ENCODE measurements around the gene IKZF4.
"Not testable (repeated sequence)": the region's sequence is repeated elsewhere in the genome, so short reads cannot be mapped to it uniquely, and the experiment has no call there.

DNA sequence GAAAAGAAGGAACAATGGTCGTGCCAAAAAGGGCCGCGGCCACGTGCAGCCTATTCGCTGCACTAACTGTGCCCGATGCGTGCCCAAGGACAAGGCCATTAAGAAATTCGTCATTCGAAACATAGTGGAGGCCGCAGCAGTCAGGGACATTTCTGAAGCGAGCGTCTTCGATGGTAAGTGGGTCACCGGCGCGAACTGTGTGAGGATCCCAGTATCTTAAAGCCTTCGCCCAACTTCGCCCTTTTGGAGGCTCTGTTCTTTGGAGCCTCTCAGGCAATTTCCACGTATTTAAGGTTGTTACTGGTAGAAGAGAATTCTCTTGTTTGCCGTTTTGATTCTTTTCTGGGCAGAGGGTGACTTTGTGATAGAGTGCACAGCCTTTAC is 21.6 kb downstream of the IKZF4 start:
- not testable (repeated sequence) for TF ChIP-seq CTCF (IDR thresholded peaks at IDR 0.05; ENCODE audit: low read length); EZH2 (IDR thresholded peaks at IDR 0.05; ENCODE audit: borderline replicate concordance, low read length)
